Activated CD8-positive, alpha-beta memory T cell treated with anti-CD3 and anti-CD28 coated beads, Interleukin-2, amount 50 U/mL, for 48 hours (primary cell): ENCODE data around the gene RFTN2.
A peak's percentile ranks its signal among the peaks of the same experiment; 100 is the strongest.
"Not testable (repeated sequence)": the region's sequence is repeated elsewhere in the genome, so short reads cannot be mapped to it uniquely, and the experiment has no call there.

Experiments used
- DNase-seq: peaks from one replicate; pipeline ENCODE4 v3.0.0-alpha.2; 2020

The RFTN2 gene, protein sequence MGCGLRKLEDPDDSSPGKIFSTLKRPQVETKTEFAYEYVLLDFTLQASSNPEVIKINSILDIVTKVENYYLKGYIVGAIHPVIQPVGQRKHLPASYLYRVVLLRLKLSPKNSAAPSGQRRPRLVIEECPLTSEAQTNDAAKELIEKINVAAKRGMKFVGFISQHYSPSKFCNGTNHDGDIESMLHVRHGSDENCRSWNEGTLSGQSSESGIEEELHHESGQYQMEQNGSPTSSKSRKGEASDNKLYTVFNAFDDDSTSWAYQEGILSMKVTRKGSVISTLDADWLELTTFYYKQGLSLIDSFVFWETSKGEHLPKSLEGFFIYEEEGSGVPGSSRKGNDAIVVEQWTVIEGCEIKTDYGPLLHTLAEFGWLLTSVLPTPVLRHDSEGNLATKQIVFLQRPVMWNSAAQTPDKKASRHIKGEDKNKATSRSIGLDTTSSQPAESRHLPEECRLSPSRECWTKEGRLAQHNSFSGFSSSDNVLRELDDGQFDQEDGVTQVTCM

DNA sequence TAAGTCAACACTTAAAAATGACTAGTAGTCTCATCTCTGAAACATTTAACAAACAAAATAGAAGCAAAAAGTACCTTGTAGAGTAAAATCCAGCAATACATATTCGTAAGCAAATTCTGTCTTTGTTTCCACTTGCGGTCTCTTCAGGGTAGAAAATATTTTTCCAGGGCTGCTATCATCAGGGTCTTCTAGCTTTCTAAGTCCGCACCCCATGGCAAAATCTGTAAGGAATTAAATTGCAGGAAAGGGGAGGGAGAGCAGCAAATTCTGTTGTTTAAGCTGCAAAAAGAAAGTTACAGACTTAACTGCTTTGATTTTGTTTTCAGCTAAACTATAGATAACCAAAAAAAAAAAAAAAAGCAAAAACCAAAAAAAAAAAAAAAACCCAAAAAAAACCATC is at the start of gene RFTN2:
TSS of gene RFTN2 (minus strand) at position 342 of the 400 bp plus-strand sequence. CDS start at position 213, 129 bp downstream.
- no peak for DNase-seq

GRCh38 chr2:197717863-197718262 is 42.5 kb upstream of the RFTN2 start:
- no peak for DNase-seq

- DNase-seq = no peak
These were observed 37.9 kb upstream of the RFTN2 start for GRCh38 chr2:197713271-197713670.

- no peak for DNase-seq
These were observed 36.2 kb upstream of the RFTN2 start for GRCh38 chr2:197711578-197711977.

- DNase-seq = no peak
These were observed 35.1 kb upstream of the RFTN2 start for GRCh38 chr2:197710424-197711042.

DNA sequence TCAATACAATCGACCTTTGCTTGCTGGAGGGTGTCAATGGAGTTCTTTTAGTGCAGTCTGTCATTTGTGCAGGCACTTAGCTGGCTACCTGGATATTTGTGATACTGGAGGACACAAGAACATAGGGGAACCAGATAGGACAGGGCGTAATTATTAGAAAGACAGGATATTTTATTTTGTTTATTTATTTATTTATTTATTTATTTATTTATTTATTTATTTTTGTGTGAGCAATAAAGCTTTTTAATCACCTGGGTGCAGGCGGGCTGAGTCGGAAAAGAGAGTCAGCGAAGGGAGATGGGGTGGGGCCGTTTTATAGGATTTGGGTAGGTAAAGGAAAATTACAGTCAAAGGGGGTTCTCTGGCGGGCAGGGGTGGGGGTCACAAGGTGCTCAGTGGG is 33.8 kb upstream of the RFTN2 start:
- not testable (repeated sequence) for DNase-seq

DNA sequence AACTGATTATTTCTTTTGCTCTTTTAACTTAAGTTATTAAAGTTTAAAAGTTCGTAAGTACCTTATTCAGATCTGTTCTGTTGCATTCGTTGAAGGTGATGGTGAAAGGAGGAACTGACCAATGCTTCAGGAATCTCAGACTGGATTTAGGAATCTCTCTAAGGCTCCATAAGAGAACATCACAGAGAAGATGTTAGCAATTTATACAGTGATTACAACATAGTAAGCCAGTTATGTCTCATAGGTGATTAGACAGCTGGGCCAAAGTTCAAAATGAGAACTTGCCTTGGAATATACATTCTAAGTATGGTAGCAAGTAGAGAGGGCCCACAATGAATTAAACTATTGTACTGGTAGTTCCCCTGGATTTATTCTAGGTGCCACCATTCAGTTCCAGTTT is 32.9 kb upstream of the RFTN2 start:
- DNase-seq = no peak

GRCh38 chr2:197707316-197708213 is 32.2 kb upstream of the RFTN2 start:
- no peak for DNase-seq

DNA sequence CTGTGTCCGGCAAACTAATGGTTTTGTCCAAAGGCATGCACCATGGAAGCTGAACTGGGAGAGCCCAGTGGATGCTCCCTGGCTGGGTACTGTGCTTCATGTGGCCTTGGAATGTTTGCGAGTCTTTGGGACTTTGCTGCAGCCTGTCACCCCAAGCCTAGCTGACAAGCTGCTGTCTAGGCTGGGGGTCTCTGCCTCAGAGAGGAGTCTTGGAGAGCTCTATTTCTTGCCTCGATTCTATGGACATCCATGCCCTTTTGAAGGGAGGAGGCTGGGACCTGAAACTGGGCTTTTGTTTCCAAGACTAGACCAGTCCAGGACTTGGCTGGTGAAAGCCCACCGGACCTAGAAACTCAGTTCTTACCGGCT is 31.4 kb upstream of the RFTN2 start:
- DNase-seq = no peak

DNA sequence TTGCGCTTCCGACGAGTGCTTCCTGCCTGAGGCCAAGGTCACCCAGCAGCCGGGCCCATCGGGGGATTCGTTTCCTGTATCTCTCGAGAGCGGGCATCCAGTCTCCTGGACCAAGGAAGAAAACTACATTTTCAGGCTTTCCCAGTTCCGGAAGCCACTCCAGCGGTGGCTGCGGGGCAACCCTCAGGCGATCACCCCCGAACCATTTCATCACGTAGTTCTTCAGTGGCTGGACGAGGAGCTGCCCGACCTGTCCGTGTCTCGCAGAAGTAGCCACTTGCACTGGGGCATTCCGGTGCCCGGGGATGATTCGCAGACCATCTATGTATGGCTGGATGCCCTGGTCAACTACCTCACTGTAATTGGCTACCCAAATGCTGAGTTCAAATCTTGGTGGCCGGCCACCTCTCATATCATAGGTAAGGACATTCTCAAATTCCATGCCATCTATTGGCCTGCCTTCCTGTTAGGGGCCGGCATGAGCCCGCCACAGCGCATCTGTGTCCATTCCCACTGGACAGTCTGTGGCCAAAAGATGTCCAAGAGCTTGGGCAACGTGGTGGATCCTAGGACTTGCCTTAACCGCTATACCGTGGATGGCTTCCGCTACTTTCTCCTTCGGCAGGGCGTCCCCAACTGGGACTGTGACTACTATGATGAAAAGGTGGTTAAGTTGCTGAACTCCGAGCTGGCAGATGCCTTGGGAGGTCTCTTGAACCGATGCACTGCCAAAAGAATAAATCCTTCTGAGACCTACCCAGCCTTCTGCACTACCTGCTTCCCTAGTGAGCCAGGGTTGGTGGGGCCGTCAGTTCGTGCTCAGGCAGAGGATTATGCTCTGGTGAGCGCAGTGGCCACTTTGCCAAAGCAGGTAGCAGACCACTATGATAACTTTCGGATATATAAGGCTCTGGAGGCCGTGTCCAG is 30.8 kb upstream of the RFTN2 start:
- no peak for DNase-seq

GRCh38 chr2:197705121-197705911 is 29.9 kb upstream of the RFTN2 start, which contains the start of gene MARS2:
TSS of gene MARS2 (plus strand) at chr2:197705369. CDS start at chr2:197705406, 37 bp downstream.
- DNase-seq = peak; percentile 96

- no peak for DNase-seq
These were observed 29.2 kb upstream of the RFTN2 start for GRCh38 chr2:197704434-197705120.

DNA sequence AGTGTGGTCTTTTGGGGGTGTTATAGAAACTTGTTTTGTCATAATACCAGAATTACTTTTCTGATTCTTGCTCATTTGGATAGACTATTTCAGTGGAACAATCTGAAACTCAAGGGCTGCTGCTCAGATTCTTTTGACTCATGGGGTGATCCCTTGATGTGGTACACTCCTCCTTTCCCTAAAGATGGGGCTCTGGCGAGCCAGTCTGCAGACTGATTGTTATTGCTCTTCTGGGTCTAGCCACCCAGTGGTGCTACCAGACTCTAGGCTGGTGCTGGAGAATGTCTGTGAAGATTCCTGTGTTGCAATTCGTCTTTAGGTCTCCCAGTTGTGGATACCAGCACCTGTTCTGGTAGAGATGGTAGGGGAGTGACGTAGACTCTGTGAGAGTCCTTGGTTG is 25.6 kb upstream of the RFTN2 start:
- no peak for DNase-seq

DNA sequence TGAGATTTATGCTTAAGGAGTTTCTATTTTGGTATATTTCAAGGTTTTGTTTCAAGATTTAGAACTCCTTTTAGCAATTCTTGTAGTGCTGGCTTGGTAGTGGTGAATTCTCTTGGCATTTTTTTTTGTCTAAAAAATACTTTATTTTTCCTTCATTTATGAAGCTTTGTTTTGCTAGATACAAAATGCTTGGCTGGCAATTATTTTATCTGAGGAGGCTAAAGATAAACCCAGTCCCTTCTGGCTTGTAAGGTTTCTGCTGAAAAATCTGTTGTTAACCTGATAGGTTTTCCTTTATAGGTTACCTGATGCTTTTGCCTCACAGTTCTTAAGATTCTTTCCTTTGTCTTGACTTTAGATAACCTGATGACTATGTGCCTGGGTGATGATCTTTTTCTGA is 24.3 kb upstream of the RFTN2 start:
- not testable (repeated sequence) for DNase-seq

GRCh38 chr2:197696571-197696970 is 21.2 kb upstream of the RFTN2 start:
- DNase-seq = not testable (repeated sequence)

GRCh38 chr2:197695971-197696370 is 20.6 kb upstream of the RFTN2 start:
- not testable (repeated sequence) for DNase-seq

DNA sequence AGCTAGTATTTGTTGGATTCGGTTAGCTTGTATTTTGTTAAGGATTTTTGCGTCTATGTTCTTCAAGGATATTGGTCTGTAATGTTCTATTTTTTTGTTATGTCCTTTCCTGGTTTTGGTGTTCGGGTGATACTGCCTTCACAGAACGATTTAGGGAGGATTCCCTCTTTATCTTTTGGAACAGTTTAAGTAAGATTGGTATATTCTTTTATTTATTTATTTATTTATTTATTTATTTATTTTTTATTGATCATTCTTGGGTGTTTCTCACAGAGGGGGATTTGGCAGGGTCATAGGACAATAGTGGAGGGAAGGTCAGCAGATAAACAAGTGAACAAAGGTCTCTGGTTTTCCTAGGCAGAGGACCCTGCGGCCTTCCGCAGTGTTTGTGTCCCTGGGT is 19.8 kb upstream of the RFTN2 start:
- DNase-seq = not testable (repeated sequence)

- DNase-seq = no peak
These were observed 2.1 kb upstream of the RFTN2 start for GRCh38 chr2:197677483-197677882.

DNA sequence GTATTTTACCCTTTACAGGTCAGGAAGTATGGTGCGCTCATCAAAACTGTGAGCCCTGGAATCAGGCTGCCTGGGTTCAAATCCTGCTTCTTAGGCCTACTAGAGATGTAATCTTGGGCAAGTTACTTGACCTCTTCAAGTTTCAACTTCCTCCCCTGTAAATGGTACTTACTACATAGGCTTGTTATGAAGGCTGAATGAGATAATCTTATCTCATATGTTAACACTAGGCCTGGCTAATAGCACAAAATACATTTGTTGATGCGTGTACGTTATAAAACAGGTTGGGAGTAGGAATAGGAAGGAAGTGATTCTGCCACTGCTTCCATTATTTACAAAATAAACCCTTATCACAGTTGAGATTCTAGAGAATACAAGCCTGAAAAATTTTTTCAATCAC is 1.7 kb upstream of the RFTN2 start:
- no peak for DNase-seq

DNA sequence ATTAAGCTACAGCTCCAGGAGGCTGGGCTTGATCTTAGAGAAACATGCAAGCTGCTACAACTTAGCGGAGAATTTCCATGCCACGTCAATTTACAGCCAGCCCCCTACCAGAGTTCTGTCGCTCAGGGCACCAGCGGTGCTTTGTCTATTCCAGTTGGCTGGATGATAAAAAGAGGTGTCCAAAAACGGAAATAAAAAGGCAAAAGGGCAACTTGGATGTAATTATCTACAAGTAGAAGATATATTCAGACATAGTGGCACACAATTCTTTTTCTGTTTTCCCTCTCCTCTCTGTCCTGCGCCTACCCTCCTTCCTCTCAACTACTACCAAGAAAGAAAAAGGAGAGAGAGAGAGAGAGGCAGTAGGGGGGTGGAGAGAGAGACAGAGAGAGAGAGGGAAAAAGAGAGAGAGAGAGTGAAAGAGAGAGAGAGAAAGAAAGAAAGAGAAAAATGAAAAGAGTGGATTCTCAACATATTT is 363 bp upstream of the RFTN2 start:
- DNase-seq = no peak
